ENCODE results near the gene ZBTB7C. TPM values are rescaled to one million over a fixed set of nuclear protein-coding genes. Genes with fewer than 3 reads are reported as not detected.

ZBTB7C gene
- total RNA-seq, 1 donor from 2014 or later = under 0.01 TPM

DNA sequence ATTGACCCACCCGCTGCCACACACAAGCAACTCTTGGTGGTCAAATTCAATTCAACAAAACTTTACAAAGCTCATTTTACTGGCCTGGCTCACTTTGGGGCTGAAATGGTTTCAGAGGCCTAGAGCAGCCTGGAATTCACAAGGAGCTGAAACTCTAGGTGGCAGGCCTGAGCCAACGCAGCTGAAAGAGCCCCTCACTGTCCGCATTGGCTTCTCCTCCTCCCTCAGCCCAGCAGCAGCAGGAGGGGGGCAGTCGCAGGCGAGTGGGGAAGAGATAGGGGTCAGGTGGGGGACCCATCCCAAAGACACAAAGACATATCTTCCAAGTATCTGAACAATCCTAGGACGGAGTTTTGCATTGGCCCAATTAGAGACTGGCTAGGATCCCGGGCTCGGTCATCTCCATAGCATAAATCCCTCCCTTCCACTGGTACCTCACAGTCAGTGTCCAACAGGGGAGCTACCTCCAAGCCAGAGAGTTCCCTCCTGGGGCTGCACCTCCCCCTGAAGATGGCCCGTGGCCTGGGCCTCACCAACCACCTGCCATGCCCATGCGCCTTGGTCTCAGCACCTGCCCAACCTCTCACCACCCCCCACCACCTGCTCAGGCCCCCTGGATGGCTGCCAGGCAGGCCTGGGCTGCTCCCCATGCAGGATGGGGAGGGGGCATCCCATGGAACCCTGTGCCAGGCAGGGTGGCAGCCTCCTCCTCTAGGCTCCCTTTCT is 113.4 kb downstream of the ZBTB7C start:
- DNase-seq (ENCODE audit: low read depth) = no peak
- no peaks in the 10 kb centered on the region for H3K36me3 ChIP-seq (ENCODE audit: control insufficient read depth, insufficient read depth, low read length)

GRCh38 chr18:48294899-48295585 is 114.1 kb downstream of the ZBTB7C start:
- no peaks in the 10 kb centered on the region for H3K27me3 ChIP-seq (ENCODE audit: control insufficient read depth, insufficient read depth, low read length)
- no peak overlapping the region for H3K4me3 ChIP-seq (ENCODE audit: low read depth, low read length)
- DNase-seq (ENCODE audit: low read depth) (no peak), FAIRE-seq (no peak)
- no peaks in the 10 kb centered on the region for H3K36me3 ChIP-seq (ENCODE audit: control insufficient read depth, insufficient read depth, low read length)
- TF ChIP-seq, protein P1, sequence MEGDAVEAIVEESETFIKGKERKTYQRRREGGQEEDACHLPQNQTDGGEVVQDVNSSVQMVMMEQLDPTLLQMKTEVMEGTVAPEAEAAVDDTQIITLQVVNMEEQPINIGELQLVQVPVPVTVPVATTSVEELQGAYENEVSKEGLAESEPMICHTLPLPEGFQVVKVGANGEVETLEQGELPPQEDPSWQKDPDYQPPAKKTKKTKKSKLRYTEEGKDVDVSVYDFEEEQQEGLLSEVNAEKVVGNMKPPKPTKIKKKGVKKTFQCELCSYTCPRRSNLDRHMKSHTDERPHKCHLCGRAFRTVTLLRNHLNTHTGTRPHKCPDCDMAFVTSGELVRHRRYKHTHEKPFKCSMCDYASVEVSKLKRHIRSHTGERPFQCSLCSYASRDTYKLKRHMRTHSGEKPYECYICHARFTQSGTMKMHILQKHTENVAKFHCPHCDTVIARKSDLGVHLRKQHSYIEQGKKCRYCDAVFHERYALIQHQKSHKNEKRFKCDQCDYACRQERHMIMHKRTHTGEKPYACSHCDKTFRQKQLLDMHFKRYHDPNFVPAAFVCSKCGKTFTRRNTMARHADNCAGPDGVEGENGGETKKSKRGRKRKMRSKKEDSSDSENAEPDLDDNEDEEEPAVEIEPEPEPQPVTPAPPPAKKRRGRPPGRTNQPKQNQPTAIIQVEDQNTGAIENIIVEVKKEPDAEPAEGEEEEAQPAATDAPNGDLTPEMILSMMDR (IDR thresholded peaks at IDR 0.05; ENCODE audit: insufficient read depth, low read length, severe bottlenecking) = no peak

More for the DNA sequence above, 113.4 kb downstream of the ZBTB7C start:
- TF ChIP-seq, protein P1 (IDR thresholded peaks at IDR 0.05; ENCODE audit: insufficient read depth, low read length, severe bottlenecking) = peak; percentile 55
- Histone ChIP-seq H3K4me3 (ENCODE audit: low read depth, low read length) (no peak overlapping the region), H3K27me3 (ENCODE audit: control insufficient read depth, insufficient read depth, low read length) (no peaks in the 10 kb centered on the region)
- no peak for FAIRE-seq

- no peaks in the 10 kb centered on the region for H3K27me3 ChIP-seq (ENCODE audit: control insufficient read depth, insufficient read depth, low read length)
- H3K4me3 ChIP-seq (ENCODE audit: low read depth, low read length) = no peak overlapping the region
- FAIRE-seq (no peak), DNase-seq (ENCODE audit: low read depth) (peak; percentile 47)
- TF ChIP-seq, protein P1 (IDR thresholded peaks at IDR 0.05; ENCODE audit: insufficient read depth, low read length, severe bottlenecking) = no peak
- no peaks in the 10 kb centered on the region for H3K36me3 ChIP-seq (ENCODE audit: control insufficient read depth, insufficient read depth, low read length)
Observed at GRCh38 chr18:48293954-48294898, 115.0 kb downstream of the ZBTB7C start.

DNA sequence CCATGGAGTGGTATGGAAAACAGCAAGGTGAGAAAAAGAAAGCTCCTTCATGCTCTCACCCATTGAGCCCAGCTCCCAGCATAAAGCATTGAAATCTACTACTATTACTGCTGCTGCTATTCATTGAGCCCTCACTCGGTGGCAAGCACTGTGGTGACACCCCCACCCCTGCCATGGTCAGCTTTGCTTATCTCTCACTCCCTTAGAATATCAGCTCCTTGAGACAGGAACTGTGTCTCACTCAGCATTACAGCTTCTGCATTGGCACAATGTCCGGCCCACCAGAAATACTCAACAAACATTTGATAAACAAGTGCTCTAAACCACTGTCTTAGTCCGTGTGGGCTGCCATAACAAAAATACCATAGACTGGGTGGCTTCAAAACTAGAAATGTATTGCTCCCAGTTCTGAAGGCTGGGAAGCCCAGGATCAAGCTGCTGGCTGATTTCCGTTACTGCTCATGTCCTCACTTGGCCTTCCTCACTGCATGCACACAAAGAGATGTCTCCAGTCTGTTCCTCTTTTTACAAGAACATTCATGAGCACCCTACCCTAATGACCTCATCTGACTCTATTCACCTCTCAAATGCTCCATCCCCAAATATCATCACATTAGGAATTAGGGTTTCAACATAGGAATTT is 116.3 kb downstream of the ZBTB7C start:
- Histone ChIP-seq H3K36me3 (ENCODE audit: control insufficient read depth, insufficient read depth, low read length) (no peaks in the 10 kb centered on the region), H3K4me3 (ENCODE audit: low read depth, low read length) (no peak overlapping the region), H3K27me3 (ENCODE audit: control insufficient read depth, insufficient read depth, low read length) (no peaks in the 10 kb centered on the region)
- DNase-seq (ENCODE audit: low read depth) (no peak), FAIRE-seq (no peak)
- TF ChIP-seq, protein P1 (IDR thresholded peaks at IDR 0.05; ENCODE audit: insufficient read depth, low read length, severe bottlenecking) = no peak

DNA sequence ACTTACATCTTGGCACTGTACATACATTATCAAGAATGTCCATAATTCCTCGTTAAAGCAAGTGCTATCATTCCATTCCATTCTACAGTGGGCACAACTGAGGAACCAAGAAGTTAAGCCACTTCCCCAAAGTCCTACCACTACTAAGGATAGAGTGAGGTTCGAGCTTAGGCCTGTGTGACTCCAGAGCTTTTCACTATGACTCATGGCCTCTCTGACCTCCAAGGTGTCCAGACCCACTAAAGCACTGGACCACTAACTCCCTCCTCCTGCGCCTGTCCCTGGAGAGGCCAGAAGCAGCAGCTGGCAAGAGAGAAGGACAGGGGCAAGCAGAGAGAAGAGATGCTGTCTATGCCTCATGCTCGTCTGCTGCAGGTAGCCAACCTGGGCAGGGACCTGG is 117.0 kb downstream of the ZBTB7C start:
- H3K36me3 ChIP-seq (ENCODE audit: control insufficient read depth, insufficient read depth, low read length) = no peaks in the 10 kb centered on the region
- TF ChIP-seq, protein P1 (IDR thresholded peaks at IDR 0.05; ENCODE audit: insufficient read depth, low read length, severe bottlenecking) = no peak
- no peaks in the 10 kb centered on the region for H3K27me3 ChIP-seq (ENCODE audit: control insufficient read depth, insufficient read depth, low read length)
- DNase-seq (ENCODE audit: low read depth) (no peak), FAIRE-seq (no peak)
- no peak overlapping the region for H3K4me3 ChIP-seq (ENCODE audit: low read depth, low read length)

Measured in bronchial epithelial cell (primary cell).